CD4-positive, CD25-positive, alpha-beta regulatory T cell (primary cell): ENCODE measurements around the gene DOK7. TPM values are rescaled to one million over a fixed set of nuclear protein-coding genes. Genes with fewer than 3 reads are reported as not detected.

Source experiments
- ATAC-seq, 2 donors: fragments of 150-1000 bp; cut with Tn5 transposase; one replicate each; pipeline ENCODE4 v1.10.0; 2021; ENCODE audit warnings: low read depth in 2 of 2, moderate number of reproducible peaks in 2 of 2, moderate library complexity in 1 of 2
- DNase-seq, 3 donors: peaks; one replicate each; pipeline versions ENCODE4 v3.0.0 to v3.0.0-alpha.2; 2012 to 2022; ENCODE audit warnings: mixed read lengths in 1 of 3
- H3K27ac ChIP-seq: one replicate; pipeline ENCODE4 v1.7.0; 2013; ENCODE audit warnings: mild to moderate bottlenecking, low read length; ENCODE audit not compliant: insufficient read depth, poor library complexity, severe bottlenecking
- H3K27me3 ChIP-seq: one replicate; pipeline ENCODE4 v1.7.0; 2013; ENCODE audit warnings: low read length; ENCODE audit not compliant: control insufficient read depth, insufficient read depth
- H3K36me3 ChIP-seq: one replicate; pipeline ENCODE4 v1.7.0; 2013; ENCODE audit warnings: mild to moderate bottlenecking, low read length, moderate library complexity; ENCODE audit not compliant: control insufficient read depth, insufficient read depth
- H3K4me1 ChIP-seq: 2 replicates; pipeline ENCODE4 v1.7.0; 2013; ENCODE audit warnings: mild to moderate bottlenecking, low read length; ENCODE audit not compliant: insufficient read depth, control insufficient read depth, poor library complexity, severe bottlenecking
- H3K4me3 ChIP-seq: one replicate; pipeline ENCODE4 v1.7.0; 2013; ENCODE audit warnings: low read depth, mild to moderate bottlenecking, low read length, moderate library complexity
- H3K9me3 ChIP-seq, 2 experiments: 1 replicate in 1 of 2; 2 replicates in 1 of 2; pipeline ENCODE4 v1.7.0; 2013; ENCODE audit warnings: low read length in 2 of 2, mild to moderate bottlenecking in 1 of 2, moderate library complexity in 1 of 2; ENCODE audit not compliant: control insufficient read depth in 2 of 2
- H3K27ac Mint-ChIP-seq, 3 donors: one replicate each; pipeline ENCODE4 v1.8.0; 2020 to 2022; ENCODE audit warnings: mild to moderate bottlenecking in 3 of 3, mixed read lengths in 3 of 3, moderate library complexity in 2 of 3
- H3K27me3 Mint-ChIP-seq: one replicate; pipeline ENCODE4 v1.8.0; 2022; ENCODE audit warnings: mild to moderate bottlenecking, mixed read lengths
- H3K36me3 Mint-ChIP-seq: one replicate; pipeline ENCODE4 v1.8.0; 2020; ENCODE audit warnings: mixed read lengths
- H3K4me1 Mint-ChIP-seq, 4 donors: one replicate each; pipeline ENCODE4 v1.8.0; 2020 to 2022; ENCODE audit warnings: mixed read lengths in 4 of 4, mild to moderate bottlenecking in 1 of 4
- H3K4me3 Mint-ChIP-seq, 4 donors: one replicate each; pipeline ENCODE4 v1.8.0; 2020 to 2022; ENCODE audit warnings: mild to moderate bottlenecking in 4 of 4, mixed read lengths in 4 of 4, moderate library complexity in 3 of 4
- H3K9me3 Mint-ChIP-seq, 7 donors: one replicate each; pipeline ENCODE4 v1.8.0; 2020 to 2022; ENCODE audit warnings: mixed read lengths in 7 of 7, mild to moderate bottlenecking in 3 of 7, moderate library complexity in 2 of 7
- polyA plus RNA-seq, 4 donors: library from polyadenylated mRNA; unstranded; fragments of 300-500 nt; fragmentation: Illumina TruSeq; gene quantifications; one replicate each; pipeline ENCODE4 v1.2.3, GENCODE V29; 2021
- total RNA-seq: library from RNA; stranded (reverse); gene quantifications from one replicate; pipeline ENCODE4 v1.2.3, GENCODE V29; 2022

DOK7 gene
- total and polyA plus RNA-seq, 5 donors from 2014 or later: 0.08 to 0.14 TPM; not detected in 3

DNA sequence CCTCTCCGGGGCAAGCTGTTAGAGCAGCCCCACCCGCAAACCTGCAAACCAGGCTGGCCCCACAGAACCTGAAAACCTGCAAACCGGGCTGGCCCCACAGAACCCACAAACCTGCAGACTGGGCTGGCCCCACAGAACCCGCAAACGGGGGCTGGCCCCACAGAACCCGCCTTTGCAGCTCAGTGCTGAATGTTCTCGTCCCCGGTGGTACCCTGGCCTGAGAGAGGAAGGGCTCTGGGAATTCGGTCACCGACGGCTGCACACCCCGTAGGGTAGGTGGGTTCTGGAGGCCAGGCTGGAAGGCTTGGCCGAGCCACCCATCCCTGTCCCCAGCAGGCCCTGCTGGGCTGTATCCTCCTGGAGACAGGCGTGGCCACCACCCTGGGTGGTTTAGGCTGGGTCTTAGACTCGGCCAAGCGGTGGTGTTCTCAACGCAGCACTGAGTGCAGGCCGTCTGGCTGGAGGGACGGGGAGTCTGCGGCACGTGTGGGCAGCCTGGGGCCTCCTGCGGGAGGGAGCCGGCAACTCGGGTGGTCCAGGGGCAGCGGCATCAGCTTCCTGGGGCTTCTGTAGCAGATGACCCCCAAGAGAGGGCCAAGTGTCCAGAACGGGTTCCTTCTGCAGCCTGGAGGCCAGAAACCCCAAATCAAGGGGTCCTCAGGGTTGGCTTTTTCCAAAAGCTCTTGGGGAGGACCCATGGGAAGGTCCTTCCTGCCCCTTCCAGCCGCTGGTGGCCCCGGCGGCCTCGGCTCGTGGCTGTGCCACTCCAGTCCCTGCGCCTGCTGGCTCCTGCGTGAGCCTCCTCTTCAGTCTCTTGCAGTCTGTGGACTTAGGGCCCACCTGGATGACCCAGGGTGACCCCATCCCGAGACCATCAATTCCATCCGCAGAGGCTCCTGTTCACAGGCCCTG lies 15.6 kb downstream of the DOK7 start:
- no peaks in the 10 kb centered on the region for H3K9me3 Mint-ChIP-seq
- peaks cover 0 to 5% (median 0%) of the 10 kb centered on the region in 4 donors for H3K4me1 Mint-ChIP-seq
- H3K4me3 Mint-ChIP-seq: no peak overlapping the region
- H3K36me3 Mint-ChIP-seq: no peaks in the 10 kb centered on the region
- DNase-seq (no peak), ATAC-seq (no peak)
- Histone ChIP-seq H3K9me3 (no peaks in the 10 kb centered on the region), H3K4me3 (no peak overlapping the region), H3K27ac (no peak overlapping the region), H3K36me3 (no peaks in the 10 kb centered on the region), H3K27me3 (no peaks in the 10 kb centered on the region), H3K4me1 (no peaks in the 10 kb centered on the region)
- peaks cover 17% of the 10 kb centered on the region for H3K27me3 Mint-ChIP-seq
- H3K27ac Mint-ChIP-seq: no peak overlapping the region

DNA sequence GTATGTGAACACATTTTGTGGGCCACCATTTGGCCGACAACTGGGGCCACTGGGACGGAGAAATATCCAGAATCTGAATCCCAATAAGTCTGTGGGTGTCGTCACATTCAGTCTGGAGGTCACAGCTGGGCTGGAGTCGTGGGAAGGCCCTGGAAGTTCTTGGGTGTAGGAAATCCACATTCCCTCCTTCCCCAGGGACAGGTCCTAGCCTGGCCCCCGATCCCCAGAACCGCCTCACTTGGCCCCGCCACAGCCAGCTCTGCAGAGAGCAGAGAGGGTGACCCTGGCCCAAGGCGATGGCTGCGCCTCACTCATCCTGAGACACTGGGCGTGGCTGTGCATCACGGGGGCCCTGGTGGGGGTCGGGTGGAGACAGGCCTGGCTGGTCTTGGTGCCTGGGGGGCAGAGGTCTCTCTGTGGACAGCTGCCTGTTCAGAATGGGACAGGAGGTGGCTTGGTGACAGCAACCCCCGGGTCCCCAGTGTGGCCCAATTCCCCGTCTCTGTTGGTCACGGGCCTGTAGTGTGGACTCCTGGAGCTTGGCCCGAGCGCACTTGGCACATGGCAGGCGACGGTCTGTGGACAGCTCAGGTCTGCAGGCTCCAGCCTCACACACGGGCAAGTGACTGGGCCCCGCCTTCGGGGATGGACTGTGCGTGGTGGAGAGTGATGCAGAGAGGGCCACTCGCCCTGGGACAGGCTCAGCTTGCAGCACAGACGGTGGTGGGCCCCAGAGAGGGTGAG lies 16.4 kb downstream of the DOK7 start:
- H3K27me3 ChIP-seq: no peaks in the 10 kb centered on the region
- H3K36me3 ChIP-seq: no peaks in the 10 kb centered on the region
- Mint-ChIP-seq H3K27me3 (peaks cover 17% of the 10 kb centered on the region), H3K9me3 (no peaks in the 10 kb centered on the region), H3K4me1 (peaks cover 0 to 5% (median 0%) of the 10 kb centered on the region in 4 donors), H3K4me3 (peak overlapping the region in 1 of 4 donors; percentile 31), H3K36me3 (no peaks in the 10 kb centered on the region), H3K27ac (no peak overlapping the region)
- no peak overlapping the region for H3K27ac ChIP-seq
- no peak overlapping the region for H3K4me3 ChIP-seq
- DNase-seq: no peak
- ATAC-seq: no peak
- H3K4me1 ChIP-seq: no peaks in the 10 kb centered on the region
- no peaks in the 10 kb centered on the region for H3K9me3 ChIP-seq

DNA sequence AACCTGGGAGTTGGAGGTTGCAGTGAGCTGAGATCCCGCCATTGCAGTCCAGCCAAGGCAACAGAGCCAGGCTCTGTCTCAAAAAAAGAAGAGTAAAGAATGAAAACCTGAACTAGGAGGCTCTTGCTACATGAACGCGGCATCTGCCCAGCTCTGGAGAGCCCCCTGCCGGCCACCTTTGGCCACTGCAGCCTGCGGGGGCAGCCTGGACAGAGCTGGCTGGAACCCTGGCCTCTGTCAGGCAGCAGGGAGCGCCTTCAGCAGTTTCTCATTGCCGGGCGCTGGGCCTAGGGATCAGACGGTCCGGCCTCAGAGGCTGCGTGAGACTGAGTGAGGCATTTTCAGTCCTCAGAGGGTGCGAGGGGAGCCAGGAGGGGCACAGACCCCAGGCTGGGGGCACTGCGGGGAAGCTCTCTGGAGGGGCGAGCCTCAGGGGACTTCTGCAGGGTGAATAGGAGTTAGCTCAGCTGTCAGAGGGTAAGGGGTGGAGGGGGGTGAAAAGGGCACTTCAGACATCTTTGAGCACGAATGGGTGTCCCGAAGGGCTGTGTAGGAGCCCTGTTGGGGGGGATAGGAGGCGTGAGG lies 17.5 kb downstream of the DOK7 start:
- ATAC-seq: peak; percentile 63 to 71
- peaks cover 17% of the 10 kb centered on the region for H3K27me3 Mint-ChIP-seq
- H3K27ac ChIP-seq: no peak overlapping the region
- H3K4me3 ChIP-seq: no peak overlapping the region
- H3K27me3 ChIP-seq: no peaks in the 10 kb centered on the region
- no peaks in the 10 kb centered on the region for H3K36me3 Mint-ChIP-seq
- peak; percentile 50 to 66 (median 58) for DNase-seq
- peaks cover 9% of the 10 kb centered on the region for H3K4me1 ChIP-seq
- H3K9me3 Mint-ChIP-seq: peaks cover 0 to 1% (median 0%) of the 10 kb centered on the region in 7 donors
- no peaks in the 10 kb centered on the region for H3K36me3 ChIP-seq
- no peak overlapping the region for H3K27ac Mint-ChIP-seq
- H3K4me1 Mint-ChIP-seq: peaks cover 0 to 7% (median 0%) of the 10 kb centered on the region in 4 donors
- no peaks in the 10 kb centered on the region for H3K9me3 ChIP-seq
- no peak overlapping the region for H3K4me3 Mint-ChIP-seq

DNA sequence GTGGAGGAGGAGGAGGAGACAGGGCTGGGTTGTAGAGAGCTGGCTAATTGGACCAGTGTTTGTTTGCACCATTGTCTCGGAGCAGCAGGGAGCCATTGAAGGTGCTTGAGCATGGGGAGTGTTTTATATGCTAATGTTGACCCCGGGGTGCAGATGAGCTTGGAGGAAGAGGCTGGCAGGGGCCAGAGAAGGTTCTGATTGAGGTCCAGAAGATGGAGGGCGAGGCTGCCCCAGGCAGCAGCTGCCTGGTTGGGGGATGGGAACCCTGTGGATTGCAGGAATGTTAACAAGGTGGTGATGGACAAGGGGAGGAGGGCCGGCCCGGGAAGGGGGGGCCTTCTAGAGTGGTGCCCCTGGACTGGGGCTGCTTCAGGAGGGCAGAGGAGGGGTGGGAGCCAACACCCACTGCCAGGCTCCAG lies 18.0 kb downstream of the DOK7 start:
- no peaks in the 10 kb centered on the region for H3K36me3 Mint-ChIP-seq
- peaks cover 17% of the 10 kb centered on the region for H3K27me3 Mint-ChIP-seq
- H3K4me3 Mint-ChIP-seq: no peak overlapping the region
- H3K27me3 ChIP-seq: no peaks in the 10 kb centered on the region
- peak overlapping the region in 1 of 3 donors; percentile 26 for H3K27ac Mint-ChIP-seq
- H3K4me1 ChIP-seq: peaks cover 9% of the 10 kb centered on the region
- no peaks in the 10 kb centered on the region for H3K36me3 ChIP-seq
- no peak overlapping the region for H3K4me3 ChIP-seq
- no peak for DNase-seq
- no peak overlapping the region for H3K27ac ChIP-seq
- peaks cover 0 to 7% (median 0%) of the 10 kb centered on the region in 4 donors for H3K4me1 Mint-ChIP-seq
- peaks cover 0 to 1% (median 0%) of the 10 kb centered on the region in 7 donors for H3K9me3 Mint-ChIP-seq
- ATAC-seq: no peak
- H3K9me3 ChIP-seq: no peaks in the 10 kb centered on the region

DNA sequence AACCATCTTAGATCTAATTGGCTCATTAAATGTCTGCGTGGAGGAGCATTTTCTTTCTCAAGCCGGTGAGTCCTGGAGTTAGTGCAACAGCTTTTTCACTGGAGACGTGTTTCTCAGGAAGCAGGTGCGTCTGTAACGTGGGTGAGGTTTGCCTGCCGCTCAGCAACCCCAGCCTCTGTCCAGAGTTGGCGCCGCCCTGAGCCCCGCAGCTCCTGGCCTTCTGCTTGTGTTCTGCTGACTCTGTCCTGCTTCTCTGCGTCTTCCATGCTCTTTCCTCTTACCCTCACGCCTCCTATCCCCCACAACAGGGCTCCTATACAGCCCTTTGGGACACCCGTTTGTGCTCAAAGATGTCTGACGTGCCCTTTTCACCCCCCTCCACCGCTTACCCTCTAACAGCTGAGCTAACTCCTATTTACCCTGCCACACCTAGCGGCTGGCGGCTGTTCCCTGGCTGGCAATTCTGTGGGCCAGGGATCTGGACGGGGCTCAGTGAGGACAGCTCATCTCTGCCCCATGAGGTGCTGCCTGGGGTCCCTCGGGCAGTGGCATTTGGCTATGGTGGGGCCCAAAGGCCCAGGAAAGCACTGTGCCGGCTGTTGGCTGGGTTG lies 18.8 kb downstream of the DOK7 start:
- Mint-ChIP-seq H3K9me3 (peaks cover 0 to 1% (median 0%) of the 10 kb centered on the region in 7 donors), H3K36me3 (no peaks in the 10 kb centered on the region), H3K27ac (no peak overlapping the region), H3K27me3 (peaks cover 17% of the 10 kb centered on the region), H3K4me3 (no peak overlapping the region), H3K4me1 (peaks cover 0 to 10% (median 2%) of the 10 kb centered on the region in 4 donors)
- H3K9me3 ChIP-seq: no peaks in the 10 kb centered on the region
- no peak overlapping the region for H3K4me3 ChIP-seq
- ATAC-seq: no peak
- H3K36me3 ChIP-seq: no peaks in the 10 kb centered on the region
- H3K27ac ChIP-seq: no peak overlapping the region
- no peak for DNase-seq
- peaks cover 9% of the 10 kb centered on the region for H3K4me1 ChIP-seq
- H3K27me3 ChIP-seq: no peaks in the 10 kb centered on the region

DNA sequence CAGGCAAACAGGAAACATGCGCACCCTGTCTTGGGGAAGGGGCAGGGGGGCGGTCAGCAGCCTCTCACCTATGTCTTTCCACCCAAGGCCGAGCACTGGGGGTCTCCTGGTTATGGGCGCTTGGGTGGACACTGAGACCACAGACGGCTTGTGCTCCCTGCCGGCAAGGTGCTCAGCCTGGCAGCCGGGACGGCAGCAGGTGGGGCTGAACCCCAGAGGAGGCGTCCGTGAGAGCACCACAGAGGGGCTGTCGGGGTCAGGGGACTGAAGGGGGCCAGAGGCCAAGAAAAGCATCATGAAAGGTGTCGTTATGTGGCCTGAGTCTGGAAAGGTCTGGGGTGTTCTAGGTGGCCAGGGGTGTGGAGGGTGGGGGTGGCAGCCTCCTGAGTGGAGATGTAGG lies 19.6 kb downstream of the DOK7 start:
- peaks cover 0 to 10% (median 2%) of the 10 kb centered on the region in 4 donors for H3K4me1 Mint-ChIP-seq
- no peak for ATAC-seq
- H3K36me3 ChIP-seq: no peaks in the 10 kb centered on the region

DNA sequence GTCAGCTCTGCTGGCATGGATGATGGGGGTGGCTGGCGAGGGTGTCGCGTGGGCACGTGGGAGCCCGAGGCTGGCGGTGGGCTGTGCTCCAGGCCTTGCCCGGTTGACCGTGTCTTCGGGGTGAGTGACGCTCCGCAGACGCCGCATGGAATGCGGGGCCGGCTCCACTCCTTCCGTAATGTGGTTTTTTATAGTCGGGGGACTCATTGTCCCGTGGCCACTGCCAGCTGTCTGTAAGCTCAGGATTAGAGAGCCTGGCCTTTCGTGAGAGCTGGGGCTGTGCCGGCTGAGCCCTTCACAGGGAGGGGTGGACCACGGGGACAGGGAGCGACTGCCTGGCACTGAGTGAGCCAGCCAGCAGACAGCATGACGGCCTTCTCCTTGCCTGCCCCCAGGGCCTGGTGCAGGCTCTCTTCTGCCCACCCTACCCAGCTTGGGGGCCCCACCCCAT lies 20.4 kb downstream of the DOK7 start:
- no peaks in the 10 kb centered on the region for H3K36me3 Mint-ChIP-seq
- peaks cover 0 to 10% (median 2%) of the 10 kb centered on the region in 4 donors for H3K4me1 Mint-ChIP-seq
- no peak overlapping the region for H3K4me3 Mint-ChIP-seq
- peaks cover 0 to 1% (median 0%) of the 10 kb centered on the region in 7 donors for H3K9me3 Mint-ChIP-seq
- Histone ChIP-seq H3K4me3 (no peak overlapping the region), H3K27me3 (no peaks in the 10 kb centered on the region), H3K9me3 (no peaks in the 10 kb centered on the region), H3K36me3 (no peaks in the 10 kb centered on the region), H3K4me1 (peaks cover 9% of the 10 kb centered on the region), H3K27ac (no peak overlapping the region)
- DNase-seq (no peak), ATAC-seq (no peak)
- H3K27me3 Mint-ChIP-seq: peaks cover 20% of the 10 kb centered on the region
- no peak overlapping the region for H3K27ac Mint-ChIP-seq

More for the DNA sequence above, 19.6 kb downstream of the DOK7 start:
- Mint-ChIP-seq H3K27ac (no peak overlapping the region), H3K27me3 (peaks cover 17% of the 10 kb centered on the region), H3K4me3 (no peak overlapping the region), H3K9me3 (peaks cover 0 to 1% (median 0%) of the 10 kb centered on the region in 7 donors), H3K36me3 (no peaks in the 10 kb centered on the region)
- H3K4me1 ChIP-seq: peaks cover 9% of the 10 kb centered on the region
- no peak for DNase-seq
- no peak overlapping the region for H3K4me3 ChIP-seq
- H3K27ac ChIP-seq: no peak overlapping the region
- no peaks in the 10 kb centered on the region for H3K9me3 ChIP-seq
- no peaks in the 10 kb centered on the region for H3K27me3 ChIP-seq
